ENCODE measurements around the gene PDLIM1. TPM values are rescaled to one million over a fixed set of nuclear protein-coding genes. Genes with fewer than 3 reads are reported as not detected.

PDLIM1 gene
- total and polyA plus RNA-seq, 3 donors from 2014 or later = 14.9 to 64.3 (median 23.5) TPM

- H3K36me3 ChIP-seq (ENCODE audit: low read depth, missing control alignments) = no peaks in the 10 kb centered on the region
- DNase-seq = no peak
- no peaks in the 10 kb centered on the region for H3K27me3 ChIP-seq
- 93 to 95% methylated on average over 18 to 19 of the region's 19 CpGs for WGBS, 2 donors
- TF ChIP-seq CTCF (IDR thresholded peaks at IDR 0.05) (no peak), POLR2A (IDR thresholded peaks at IDR 0.05) (no peak)
- intact Hi-C loops (cut with DNase I; ENCODE audit: low total_unique reads) = no loop called here
- H3K4me1 ChIP-seq = no peaks in the 10 kb centered on the region
- H3K27ac ChIP-seq = no peak overlapping the region
- H3K4me3 ChIP-seq = no peak overlapping the region
- no peaks in the 10 kb centered on the region for H3K9me3 ChIP-seq
Measured at GRCh38 chr10:95335933-95336699, 45.3 kb upstream of the PDLIM1 start.

- no peak for DNase-seq
- TF ChIP-seq POLR2A (IDR thresholded peaks at IDR 0.05) = no peak
- TF ChIP-seq CTCF (IDR thresholded peaks at IDR 0.05) = no peak
- no peaks in the 10 kb centered on the region for H3K27me3 ChIP-seq
- WGBS, 2 donors = 97 to 98% methylated on average over 3 of the region's 3 CpGs
- no peak overlapping the region for H3K4me3 ChIP-seq
- no peaks in the 10 kb centered on the region for H3K36me3 ChIP-seq (ENCODE audit: low read depth, missing control alignments)
- H3K27ac ChIP-seq = no peak overlapping the region
- H3K9me3 ChIP-seq = no peaks in the 10 kb centered on the region
- intact Hi-C loops (cut with DNase I; ENCODE audit: low total_unique reads) = no loop called here
- H3K4me1 ChIP-seq = no peaks in the 10 kb centered on the region
Measured at GRCh38 chr10:95334805-95335144, 44.0 kb upstream of the PDLIM1 start.

GRCh38 chr10:95333997-95334804, 43.4 kb upstream of the PDLIM1 start:
- 71 to 82% methylated on average over 12 of the region's 12 CpGs for WGBS, 2 donors
- Histone ChIP-seq H3K4me3 (no peak overlapping the region), H3K27ac (peak overlapping the region in 1 of 2 donors; percentile 19), H3K4me1 (no peaks in the 10 kb centered on the region), H3K27me3 (no peaks in the 10 kb centered on the region), H3K36me3 (ENCODE audit: low read depth, missing control alignments) (no peaks in the 10 kb centered on the region), H3K9me3 (no peaks in the 10 kb centered on the region)
- intact Hi-C loops (cut with DNase I; ENCODE audit: low total_unique reads) = no loop called here
- TF ChIP-seq POLR2A (IDR thresholded peaks at IDR 0.05) (no peak), CTCF (IDR thresholded peaks at IDR 0.05) (no peak)
- no peak for DNase-seq

- no peaks in the 10 kb centered on the region for H3K4me1 ChIP-seq
- 83 to 94% methylated on average over 4 of the region's 4 CpGs for WGBS, 2 donors
- DNase-seq = no peak
- no peaks in the 10 kb centered on the region for H3K27me3 ChIP-seq
- no peak overlapping the region for H3K27ac ChIP-seq
- no peak overlapping the region for H3K4me3 ChIP-seq
- no peaks in the 10 kb centered on the region for H3K36me3 ChIP-seq (ENCODE audit: low read depth, missing control alignments)
- intact Hi-C loops (cut with DNase I; ENCODE audit: low total_unique reads) = no loop called here
- no peak for TF ChIP-seq CTCF (IDR thresholded peaks at IDR 0.05)
- TF ChIP-seq POLR2A (IDR thresholded peaks at IDR 0.05) = no peak
- no peaks in the 10 kb centered on the region for H3K9me3 ChIP-seq
Measured at GRCh38 chr10:95332666-95333249, 42.0 kb upstream of the PDLIM1 start.
